ENCODE data around the gene RBBP7. TPM values are rescaled to one million over a fixed set of nuclear protein-coding genes. Genes with fewer than 3 reads are reported as not detected.
A peak's percentile ranks its signal among the peaks of the same experiment; 100 is the strongest.

Gene RBBP7
- total RNA-seq, 1 donor from 2014 or later = 325 TPM

DNA sequence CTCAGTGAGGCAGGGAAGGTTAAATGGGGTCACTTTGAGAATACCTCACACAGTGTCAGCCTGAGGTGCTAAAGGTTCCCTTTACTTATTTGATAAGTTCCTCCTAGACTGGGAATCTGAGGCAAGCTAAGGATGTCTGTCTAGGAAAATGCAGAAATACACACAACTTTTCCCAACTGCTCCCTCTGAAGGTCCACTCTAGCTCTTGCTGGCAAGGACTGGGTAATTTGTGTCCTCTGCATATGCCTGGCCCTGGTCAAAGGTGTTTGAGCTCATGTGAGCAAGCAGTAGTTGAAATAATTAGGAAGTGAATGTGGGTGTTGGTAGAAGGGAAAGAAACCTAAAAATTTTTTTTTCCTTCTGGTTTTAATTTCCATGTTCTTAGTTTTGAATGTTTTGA lies 62.6 kb downstream of the RBBP7 start:
- Mint-ChIP-seq H3K9me3 (no peaks in the 10 kb centered on the region), H3K27ac (ENCODE audit: unreplicated experiment) (no peak overlapping the region), H3K27me3 (ENCODE audit: low read depth) (no peaks in the 10 kb centered on the region), H3K4me3 (no peak overlapping the region), H3K36me3 (ENCODE audit: low read depth) (peaks cover 2% of the 10 kb centered on the region), H3K4me1 (peaks cover 11% of the 10 kb centered on the region)
- DNase-seq (ENCODE audit: low read depth, low spot score) = no peak
- TF ChIP-seq, protein P1, sequence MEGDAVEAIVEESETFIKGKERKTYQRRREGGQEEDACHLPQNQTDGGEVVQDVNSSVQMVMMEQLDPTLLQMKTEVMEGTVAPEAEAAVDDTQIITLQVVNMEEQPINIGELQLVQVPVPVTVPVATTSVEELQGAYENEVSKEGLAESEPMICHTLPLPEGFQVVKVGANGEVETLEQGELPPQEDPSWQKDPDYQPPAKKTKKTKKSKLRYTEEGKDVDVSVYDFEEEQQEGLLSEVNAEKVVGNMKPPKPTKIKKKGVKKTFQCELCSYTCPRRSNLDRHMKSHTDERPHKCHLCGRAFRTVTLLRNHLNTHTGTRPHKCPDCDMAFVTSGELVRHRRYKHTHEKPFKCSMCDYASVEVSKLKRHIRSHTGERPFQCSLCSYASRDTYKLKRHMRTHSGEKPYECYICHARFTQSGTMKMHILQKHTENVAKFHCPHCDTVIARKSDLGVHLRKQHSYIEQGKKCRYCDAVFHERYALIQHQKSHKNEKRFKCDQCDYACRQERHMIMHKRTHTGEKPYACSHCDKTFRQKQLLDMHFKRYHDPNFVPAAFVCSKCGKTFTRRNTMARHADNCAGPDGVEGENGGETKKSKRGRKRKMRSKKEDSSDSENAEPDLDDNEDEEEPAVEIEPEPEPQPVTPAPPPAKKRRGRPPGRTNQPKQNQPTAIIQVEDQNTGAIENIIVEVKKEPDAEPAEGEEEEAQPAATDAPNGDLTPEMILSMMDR (conservative IDR thresholded peaks at IDR 0.05) = peak; percentile 50

DNA sequence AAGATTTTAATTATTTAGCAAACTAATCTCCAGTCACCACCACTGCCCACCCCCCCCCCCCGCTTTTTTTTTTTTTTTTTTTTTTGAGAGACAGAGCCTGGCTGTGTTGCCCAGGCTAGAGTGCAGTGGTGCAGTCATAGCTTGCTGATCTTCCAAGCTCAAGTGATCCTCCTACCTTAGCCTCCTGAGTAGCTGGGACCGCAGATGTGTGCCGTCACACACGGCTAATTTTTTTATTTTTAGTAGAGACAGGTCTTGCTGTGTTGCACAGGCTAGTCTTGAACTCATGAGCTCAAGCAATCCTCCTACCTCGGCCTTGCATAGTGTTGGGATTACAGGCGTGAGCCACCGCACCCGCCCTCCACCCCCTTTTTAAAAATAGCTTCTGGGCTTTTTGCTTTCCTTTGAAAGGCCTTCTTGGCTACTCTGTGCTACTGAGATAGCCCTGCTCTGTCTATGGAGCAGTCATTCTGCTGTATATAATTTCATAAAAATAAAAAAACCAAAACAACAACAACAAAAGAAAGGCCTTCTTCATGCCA lies 65.2 kb downstream of the RBBP7 start:
- TF ChIP-seq, protein P1 (conservative IDR thresholded peaks at IDR 0.05) = no peak
- H3K27me3 Mint-ChIP-seq (ENCODE audit: low read depth) = no peaks in the 10 kb centered on the region
- H3K27ac Mint-ChIP-seq (ENCODE audit: unreplicated experiment) = no peak overlapping the region
- H3K9me3 Mint-ChIP-seq = no peaks in the 10 kb centered on the region
- peaks cover 11% of the 10 kb centered on the region for H3K4me1 Mint-ChIP-seq
- H3K4me3 Mint-ChIP-seq = no peak overlapping the region
- peaks cover 2% of the 10 kb centered on the region for H3K36me3 Mint-ChIP-seq (ENCODE audit: low read depth)
- no peak for DNase-seq (ENCODE audit: low read depth, low spot score)

DNA sequence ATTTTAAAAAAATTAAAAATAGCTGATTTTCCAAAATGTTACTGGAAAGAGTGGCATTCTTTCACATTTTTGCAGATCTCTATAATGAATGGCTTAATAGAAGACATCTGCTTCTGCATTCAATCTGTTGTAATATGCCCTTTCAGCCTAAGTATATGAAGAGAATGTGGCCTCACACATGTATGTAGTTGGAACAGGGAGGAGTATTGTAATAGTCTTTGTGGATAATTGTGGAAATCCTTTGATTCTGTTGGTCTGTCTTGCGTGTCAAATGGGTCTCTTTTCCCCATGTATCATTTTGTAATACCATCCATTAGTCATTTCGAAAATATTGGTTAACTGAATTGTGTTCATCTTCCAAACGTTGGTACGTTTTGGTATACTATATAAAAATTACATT lies 72.3 kb downstream of the RBBP7 start:
- no peaks in the 10 kb centered on the region for H3K27me3 Mint-ChIP-seq (ENCODE audit: low read depth)

DNA sequence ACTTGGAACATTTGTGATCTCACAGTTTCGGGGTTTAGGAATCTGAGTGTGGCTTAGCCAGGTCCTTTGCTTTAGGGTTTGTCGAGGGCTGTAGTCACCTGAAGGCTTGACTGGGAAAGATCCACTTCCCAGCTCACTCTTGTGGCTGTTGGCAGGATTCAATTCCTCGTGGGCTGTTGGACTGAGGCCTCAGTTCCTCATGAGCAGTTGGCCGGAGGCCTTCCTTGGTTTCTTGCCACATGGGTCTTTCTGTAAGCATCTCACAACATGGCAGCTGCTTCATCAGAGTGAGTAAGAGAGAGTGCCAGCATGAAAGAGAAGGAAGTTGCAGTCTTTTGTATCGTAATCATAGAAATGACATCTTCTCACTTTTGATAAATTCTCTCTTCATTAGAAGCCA lies 72.8 kb downstream of the RBBP7 start:
- no peak for DNase-seq (ENCODE audit: low read depth, low spot score)
- no peak overlapping the region for H3K4me3 Mint-ChIP-seq
- peaks cover 11% of the 10 kb centered on the region for H3K36me3 Mint-ChIP-seq (ENCODE audit: low read depth)
- H3K27ac Mint-ChIP-seq (ENCODE audit: unreplicated experiment) = no peak overlapping the region
- peaks cover 5% of the 10 kb centered on the region for H3K4me1 Mint-ChIP-seq
- H3K9me3 Mint-ChIP-seq = no peaks in the 10 kb centered on the region
- TF ChIP-seq, protein P1 (conservative IDR thresholded peaks at IDR 0.05) = no peak
- no peaks in the 10 kb centered on the region for H3K27me3 Mint-ChIP-seq (ENCODE audit: low read depth)

More for the DNA sequence above, 72.3 kb downstream of the RBBP7 start:
- TF ChIP-seq, protein P1 (conservative IDR thresholded peaks at IDR 0.05) = no peak
- no peak for DNase-seq (ENCODE audit: low read depth, low spot score)
- no peaks in the 10 kb centered on the region for H3K9me3 Mint-ChIP-seq
- H3K4me1 Mint-ChIP-seq = peaks cover 5% of the 10 kb centered on the region
- peaks cover 11% of the 10 kb centered on the region for H3K36me3 Mint-ChIP-seq (ENCODE audit: low read depth)
- H3K4me3 Mint-ChIP-seq = no peak overlapping the region
- H3K27ac Mint-ChIP-seq (ENCODE audit: unreplicated experiment) = no peak overlapping the region

DNA sequence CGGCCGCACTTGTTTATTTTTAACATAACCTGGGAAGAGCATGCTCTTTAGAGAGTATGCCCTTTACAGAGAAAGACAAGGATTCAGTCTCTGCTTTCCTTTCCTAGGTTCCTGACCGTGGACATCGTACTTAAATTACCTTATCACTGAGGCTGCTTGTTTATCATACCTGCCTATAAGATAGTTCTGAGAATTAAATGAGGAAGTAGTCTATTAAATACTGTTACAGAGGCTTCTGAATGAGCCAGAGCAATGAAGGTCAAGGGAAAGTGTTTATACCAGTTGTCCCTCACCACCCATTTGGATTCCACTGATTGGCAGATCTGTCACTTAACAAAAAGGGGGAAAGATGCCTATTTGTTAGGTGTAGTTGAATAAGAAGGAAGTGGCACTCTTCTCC lies 73.9 kb downstream of the RBBP7 start:
- no peaks in the 10 kb centered on the region for H3K27me3 Mint-ChIP-seq (ENCODE audit: low read depth)
- H3K36me3 Mint-ChIP-seq (ENCODE audit: low read depth) = peaks cover 11% of the 10 kb centered on the region
- no peaks in the 10 kb centered on the region for H3K9me3 Mint-ChIP-seq
- H3K4me3 Mint-ChIP-seq = no peak overlapping the region
- TF ChIP-seq, protein P1 (conservative IDR thresholded peaks at IDR 0.05) = no peak
- peaks cover 5% of the 10 kb centered on the region for H3K4me1 Mint-ChIP-seq
- peak overlapping the region; percentile 36 for H3K27ac Mint-ChIP-seq (ENCODE audit: unreplicated experiment)
- no peak for DNase-seq (ENCODE audit: low read depth, low spot score)

Other genes with a start within 250 kb of the RBBP7 start
- gene S100G, start 220.2 kb downstream of the RBBP7 start, total RNA-seq = not detected in 2 replicates
- 66.5 and 67.5 TPM in 2 replicates for gene CTPS2, start 157.7 kb downstream of the RBBP7 start, total RNA-seq
- 38.0 and 41.1 TPM in 2 replicates for gene SYAP1, start 150.8 kb downstream of the RBBP7 start, total RNA-seq
- 25.3 and 25.6 TPM in 2 replicates for gene TXLNG, start 83.9 kb downstream of the RBBP7 start, total RNA-seq
- 0.27 and 0.58 TPM in 2 replicates for gene REPS2, start 76.3 kb upstream of the RBBP7 start, total RNA-seq

All from neural crest cell (in vitro differentiated cells).